ENCODE data around the gene KCNIP2. TPM values are rescaled to one million over a fixed set of nuclear protein-coding genes. Genes with fewer than 3 reads are reported as not detected.
A peak's percentile ranks its signal among the peaks of the same experiment; 100 is the strongest.

The KCNIP2 gene
- total and polyA plus RNA-seq, 2 of the 13 experiments (the other 11 are each of a cell fraction or from before 2014, with no cell fraction given): 0.42 to 0.70 TPM

DNA sequence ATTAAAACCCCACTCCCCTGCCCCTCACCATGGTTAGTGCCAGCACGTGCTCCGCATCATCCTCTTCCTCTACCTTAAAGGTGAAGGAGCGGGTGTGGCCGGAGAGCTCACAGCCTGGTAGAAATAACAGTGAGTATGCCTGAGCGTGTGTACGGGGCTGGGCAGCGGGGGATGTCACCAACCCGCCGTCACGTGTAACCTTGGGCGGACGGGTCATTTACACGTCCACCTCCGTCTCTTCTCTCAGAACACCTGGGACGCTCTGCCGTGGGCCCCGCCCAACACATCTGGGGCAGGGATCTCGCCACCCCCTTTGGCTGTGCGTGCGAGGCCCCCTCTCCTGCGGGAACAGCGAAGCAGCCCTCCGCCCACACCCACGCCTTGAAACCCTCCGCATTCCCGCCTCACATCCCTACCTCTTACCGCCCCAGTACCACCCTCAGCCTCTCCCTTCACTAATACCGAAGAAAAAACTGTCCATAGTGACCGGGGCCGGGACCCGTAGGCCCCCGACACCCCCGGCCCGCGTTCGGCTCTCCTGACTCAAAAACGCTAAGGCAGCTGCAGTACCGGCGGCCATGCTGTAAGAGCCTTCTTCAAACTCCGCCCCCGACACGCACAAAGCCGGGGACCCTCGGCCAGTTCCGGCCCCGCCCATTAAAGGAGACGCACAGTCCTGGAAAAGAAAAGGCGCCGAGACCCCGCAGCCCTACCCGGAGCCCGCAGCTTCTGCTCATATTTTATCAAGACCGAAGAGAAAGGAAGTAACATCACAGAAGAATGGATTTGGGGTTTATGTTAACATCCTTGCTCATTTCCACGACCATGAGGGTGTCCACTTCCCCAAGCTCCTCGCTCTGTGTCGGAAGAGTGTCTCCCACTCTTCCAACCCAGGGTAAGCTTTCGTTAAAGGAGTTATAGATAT is 60.5 kb downstream of the KCNIP2 start, which contains the start of gene NPM3 (continued):
- TF ChIP-seq SP5 (CRISPR knock-in tag; IDR thresholded peaks at IDR 0.05; ENCODE audit: borderline replicate concordance, low read depth) (peak; percentile 33; the same call in 1 of the 2 replicates), ZMYM4 (CRISPR knock-in tag; IDR thresholded peaks at IDR 0.05) (peak; percentile 72), ZFP36L1 (CRISPR knock-in tag; IDR thresholded peaks at IDR 0.05) (0 out of 2 replicates have a peak, but pooled peaks have one; percentile 50), ZNF263 (CRISPR knock-in tag; IDR thresholded peaks at IDR 0.05) (0 out of 2 replicates have a peak, but pooled peaks have one; percentile 12), ZNF687 (CRISPR knock-in tag; IDR thresholded peaks at IDR 0.05) (peak; percentile 69), ZNF317 (CRISPR knock-in tag; IDR thresholded peaks at IDR 0.05) (0 out of 2 replicates have a peak, but pooled peaks have one; percentile 22), GMEB2 (CRISPR knock-in tag; IDR thresholded peaks at IDR 0.05; ENCODE audit: low read depth) (no peak), ZKSCAN5 (CRISPR knock-in tag; IDR thresholded peaks at IDR 0.05) (no peak), ZNF33A (CRISPR knock-in tag; IDR thresholded peaks at IDR 0.05; ENCODE audit: borderline replicate concordance) (0 out of 2 replicates have a peak, but pooled peaks have one; percentile 40), ERF (CRISPR knock-in tag; IDR thresholded peaks at IDR 0.05) (peak; percentile 25), TEAD3 (CRISPR knock-in tag; optimal IDR thresholded peaks at IDR 0.05; ENCODE audit: borderline replicate concordance) (peak; percentile 39)
- TF ChIP-seq, protein P1, sequence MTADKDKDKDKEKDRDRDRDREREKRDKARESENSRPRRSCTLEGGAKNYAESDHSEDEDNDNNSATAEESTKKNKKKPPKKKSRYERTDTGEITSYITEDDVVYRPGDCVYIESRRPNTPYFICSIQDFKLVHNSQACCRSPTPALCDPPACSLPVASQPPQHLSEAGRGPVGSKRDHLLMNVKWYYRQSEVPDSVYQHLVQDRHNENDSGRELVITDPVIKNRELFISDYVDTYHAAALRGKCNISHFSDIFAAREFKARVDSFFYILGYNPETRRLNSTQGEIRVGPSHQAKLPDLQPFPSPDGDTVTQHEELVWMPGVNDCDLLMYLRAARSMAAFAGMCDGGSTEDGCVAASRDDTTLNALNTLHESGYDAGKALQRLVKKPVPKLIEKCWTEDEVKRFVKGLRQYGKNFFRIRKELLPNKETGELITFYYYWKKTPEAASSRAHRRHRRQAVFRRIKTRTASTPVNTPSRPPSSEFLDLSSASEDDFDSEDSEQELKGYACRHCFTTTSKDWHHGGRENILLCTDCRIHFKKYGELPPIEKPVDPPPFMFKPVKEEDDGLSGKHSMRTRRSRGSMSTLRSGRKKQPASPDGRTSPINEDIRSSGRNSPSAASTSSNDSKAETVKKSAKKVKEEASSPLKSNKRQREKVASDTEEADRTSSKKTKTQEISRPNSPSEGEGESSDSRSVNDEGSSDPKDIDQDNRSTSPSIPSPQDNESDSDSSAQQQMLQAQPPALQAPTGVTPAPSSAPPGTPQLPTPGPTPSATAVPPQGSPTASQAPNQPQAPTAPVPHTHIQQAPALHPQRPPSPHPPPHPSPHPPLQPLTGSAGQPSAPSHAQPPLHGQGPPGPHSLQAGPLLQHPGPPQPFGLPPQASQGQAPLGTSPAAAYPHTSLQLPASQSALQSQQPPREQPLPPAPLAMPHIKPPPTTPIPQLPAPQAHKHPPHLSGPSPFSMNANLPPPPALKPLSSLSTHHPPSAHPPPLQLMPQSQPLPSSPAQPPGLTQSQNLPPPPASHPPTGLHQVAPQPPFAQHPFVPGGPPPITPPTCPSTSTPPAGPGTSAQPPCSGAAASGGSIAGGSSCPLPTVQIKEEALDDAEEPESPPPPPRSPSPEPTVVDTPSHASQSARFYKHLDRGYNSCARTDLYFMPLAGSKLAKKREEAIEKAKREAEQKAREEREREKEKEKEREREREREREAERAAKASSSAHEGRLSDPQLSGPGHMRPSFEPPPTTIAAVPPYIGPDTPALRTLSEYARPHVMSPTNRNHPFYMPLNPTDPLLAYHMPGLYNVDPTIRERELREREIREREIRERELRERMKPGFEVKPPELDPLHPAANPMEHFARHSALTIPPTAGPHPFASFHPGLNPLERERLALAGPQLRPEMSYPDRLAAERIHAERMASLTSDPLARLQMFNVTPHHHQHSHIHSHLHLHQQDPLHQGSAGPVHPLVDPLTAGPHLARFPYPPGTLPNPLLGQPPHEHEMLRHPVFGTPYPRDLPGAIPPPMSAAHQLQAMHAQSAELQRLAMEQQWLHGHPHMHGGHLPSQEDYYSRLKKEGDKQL (CRISPR knock-in tag; IDR thresholded peaks at IDR 0.05; ENCODE audit: low read depth): no peak
- TF ChIP-seq, protein P2, sequence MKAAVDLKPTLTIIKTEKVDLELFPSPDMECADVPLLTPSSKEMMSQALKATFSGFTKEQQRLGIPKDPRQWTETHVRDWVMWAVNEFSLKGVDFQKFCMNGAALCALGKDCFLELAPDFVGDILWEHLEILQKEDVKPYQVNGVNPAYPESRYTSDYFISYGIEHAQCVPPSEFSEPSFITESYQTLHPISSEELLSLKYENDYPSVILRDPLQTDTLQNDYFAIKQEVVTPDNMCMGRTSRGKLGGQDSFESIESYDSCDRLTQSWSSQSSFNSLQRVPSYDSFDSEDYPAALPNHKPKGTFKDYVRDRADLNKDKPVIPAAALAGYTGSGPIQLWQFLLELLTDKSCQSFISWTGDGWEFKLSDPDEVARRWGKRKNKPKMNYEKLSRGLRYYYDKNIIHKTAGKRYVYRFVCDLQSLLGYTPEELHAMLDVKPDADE (CRISPR knock-in tag; IDR thresholded peaks at IDR 0.05): no peak
